HG03575 (cell line): Measurements from ENCODE around the gene SECISBP2L.
"Not testable (repeated sequence)": the region's sequence is repeated elsewhere in the genome, so short reads cannot be mapped to it uniquely, and the experiment has no call there.

Experiments used
- ATAC-seq: cut with Tn5 transposase; IDR thresholded peaks from one replicate; pipeline ENCODE4 v1.9.1; 2021; ENCODE audit not compliant: unreplicated experiment, insufficient number of reproducible peaks, low FRiP score; ENCODE audit errors: extremely low read depth

Gene SECISBP2L

GRCh38 chr15:49046220-49047102 is at the start of gene SECISBP2L:
SECISBP2L (minus strand) TSS chr15:49046446; CDS start chr15:49046299, 147 bp downstream.
- peak; percentile 78 for ATAC-seq

GRCh38 chr15:49094923-49095322 is 48.7 kb upstream of the SECISBP2L start:
- ATAC-seq = no peak

DNA sequence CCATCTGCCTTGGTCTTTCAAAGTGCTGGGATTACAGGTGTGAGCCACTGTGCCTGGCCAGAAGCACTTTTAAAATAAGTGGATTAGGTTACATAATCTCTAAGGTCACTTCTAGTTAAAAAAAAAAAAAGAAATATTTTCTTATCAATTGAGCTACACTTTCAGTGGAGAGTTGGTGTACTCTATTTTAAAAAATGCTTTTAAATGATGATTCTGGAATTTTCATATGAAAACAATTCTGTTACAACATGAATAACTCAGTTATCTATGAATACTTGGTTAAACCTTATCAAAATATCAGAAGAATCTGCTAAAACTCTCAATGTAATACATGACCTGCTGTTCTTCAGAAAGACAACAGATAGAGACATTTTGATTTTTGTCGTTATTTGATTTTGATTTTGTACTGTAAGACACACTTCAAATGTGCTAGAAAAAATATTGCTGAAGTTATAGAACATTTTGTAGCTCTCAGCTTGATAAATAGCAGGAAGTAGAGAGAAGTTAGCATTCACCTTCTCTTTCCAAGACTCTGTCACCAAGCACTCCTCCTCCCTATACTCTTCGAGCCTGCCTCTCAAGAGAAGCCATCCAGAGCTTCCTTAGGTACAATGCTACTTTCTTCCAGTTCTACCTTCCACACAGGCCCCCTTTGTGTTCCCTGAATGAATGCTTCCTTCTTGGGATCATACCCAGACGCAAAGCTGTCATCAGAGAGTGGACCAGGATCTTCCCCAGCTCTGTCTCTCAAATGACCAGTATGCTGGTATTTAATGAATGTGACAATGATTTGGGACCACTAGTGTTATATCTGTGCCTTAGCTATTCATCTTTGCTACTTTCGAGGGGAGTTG is 47.2 kb upstream of the SECISBP2L start:
- no peak for ATAC-seq

DNA sequence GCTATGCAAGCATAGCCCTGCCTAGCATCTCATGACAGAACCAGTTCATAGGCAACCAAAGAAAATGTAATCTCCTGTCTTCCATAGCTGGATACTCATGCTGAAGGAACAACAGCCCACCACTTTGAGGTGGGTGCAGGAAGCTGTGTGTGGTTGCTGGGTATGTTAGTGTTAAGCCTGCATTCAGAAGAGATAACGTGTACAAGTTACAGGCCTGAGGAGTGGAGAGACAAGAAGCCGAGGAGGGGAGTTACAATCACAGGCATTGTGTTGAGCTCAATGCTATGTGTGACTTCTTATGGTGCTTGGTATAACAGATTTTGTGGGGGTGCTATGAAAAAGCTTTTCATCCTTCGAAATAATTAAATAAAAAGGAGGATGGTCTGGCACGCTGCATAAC is 42.8 kb upstream of the SECISBP2L start:
- no peak for ATAC-seq

GRCh38 chr15:49085696-49086459 is 39.6 kb upstream of the SECISBP2L start:
- ATAC-seq = no peak

DNA sequence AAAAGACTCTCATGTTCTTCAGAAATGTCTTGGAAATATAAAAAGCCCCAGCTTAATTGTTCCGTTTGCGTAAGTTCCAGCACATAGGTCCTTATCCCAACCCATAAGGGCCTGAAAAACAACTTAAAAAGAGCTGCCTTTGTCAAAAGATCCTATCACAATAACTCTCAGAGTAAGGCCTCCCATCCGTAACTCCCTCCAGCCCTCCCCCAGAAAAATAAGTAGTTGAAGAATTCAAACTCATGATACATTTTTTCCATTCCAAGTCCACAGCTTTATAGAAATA is 38.0 kb upstream of the SECISBP2L start:
- no peak for ATAC-seq

GRCh38 chr15:49083401-49084284 is 37.4 kb upstream of the SECISBP2L start:
- no peak for ATAC-seq

DNA sequence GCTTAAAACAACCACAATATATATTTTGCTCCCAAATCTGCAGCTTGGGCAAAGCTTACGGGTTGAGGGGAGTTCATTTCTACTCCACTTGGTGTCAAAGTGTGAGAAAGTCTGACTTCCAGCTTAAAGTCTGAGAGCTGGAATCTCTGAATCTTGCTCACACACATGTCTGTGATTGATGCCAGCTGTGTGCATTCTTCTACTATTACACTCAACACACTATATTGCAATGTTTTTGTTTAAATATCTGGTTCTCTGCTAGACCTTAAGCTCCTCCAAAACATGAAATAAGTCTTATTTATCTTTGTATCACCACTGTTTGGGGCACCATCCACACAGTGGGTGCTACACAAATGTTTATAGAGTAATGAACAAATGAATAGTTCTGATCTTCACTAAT is 36.7 kb upstream of the SECISBP2L start:
- no peak for ATAC-seq

GRCh38 chr15:49079340-49080039 is 33.2 kb upstream of the SECISBP2L start:
- ATAC-seq = no peak

DNA sequence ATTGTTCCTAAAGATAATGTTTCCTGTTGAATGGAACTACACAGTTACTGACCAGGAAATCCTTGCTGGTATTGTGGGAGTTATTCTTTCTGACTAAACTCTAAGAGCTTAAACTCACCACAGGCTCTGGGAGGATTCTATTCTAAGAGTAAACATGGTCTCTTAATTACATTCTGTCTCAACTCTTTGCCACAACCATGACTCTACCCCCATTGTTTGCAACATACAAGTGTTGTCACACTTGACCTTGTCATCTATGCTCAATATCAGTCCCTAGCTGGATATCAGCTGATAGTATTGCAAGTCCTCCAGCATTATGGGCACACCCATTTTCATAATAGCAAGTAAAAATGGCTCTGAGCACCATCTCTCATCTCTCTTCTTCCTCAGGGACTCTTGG is 29.6 kb upstream of the SECISBP2L start:
- ATAC-seq = no peak

- ATAC-seq = not testable (repeated sequence)
Measured at GRCh38 chr15:49074589-49075287, 28.5 kb upstream of the SECISBP2L start.

DNA sequence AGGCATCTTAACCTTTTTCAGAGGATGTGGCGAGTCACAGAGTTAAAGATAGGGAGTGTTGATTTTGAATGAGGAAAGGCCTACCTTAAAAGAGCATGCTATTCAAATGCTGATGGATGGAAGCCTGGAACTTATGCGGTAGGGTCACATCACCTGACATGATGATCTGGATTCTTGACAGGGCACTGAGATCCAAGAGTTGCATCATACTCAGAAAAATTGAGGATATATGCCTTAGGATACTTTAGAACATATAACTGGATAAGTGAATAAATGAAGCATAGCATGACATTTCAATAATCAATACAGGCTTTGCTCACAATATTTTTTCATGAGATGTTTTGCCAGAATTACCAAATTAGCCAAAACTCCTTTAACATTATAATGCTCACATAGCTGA is 20.1 kb upstream of the SECISBP2L start:
- ATAC-seq = no peak

DNA sequence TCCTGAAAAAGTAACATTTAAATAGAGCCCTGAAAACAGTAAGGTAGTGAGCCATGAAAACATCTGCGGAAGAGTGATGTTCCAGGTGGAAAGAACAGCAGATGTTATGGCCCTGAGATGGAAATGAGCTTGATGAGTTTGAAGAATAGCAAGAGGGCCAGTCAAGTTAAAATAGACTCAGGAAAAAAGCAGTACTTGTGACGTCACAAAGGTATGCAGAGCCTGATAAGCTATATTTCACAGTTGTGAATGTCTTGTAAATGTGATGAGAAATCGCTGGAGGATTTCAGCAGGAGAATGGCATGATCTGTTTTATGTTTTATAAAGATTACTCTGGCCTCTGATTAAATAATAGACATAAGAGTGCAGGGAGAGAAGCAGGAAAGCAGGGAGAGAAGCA is 18.6 kb upstream of the SECISBP2L start:
- no peak for ATAC-seq

DNA sequence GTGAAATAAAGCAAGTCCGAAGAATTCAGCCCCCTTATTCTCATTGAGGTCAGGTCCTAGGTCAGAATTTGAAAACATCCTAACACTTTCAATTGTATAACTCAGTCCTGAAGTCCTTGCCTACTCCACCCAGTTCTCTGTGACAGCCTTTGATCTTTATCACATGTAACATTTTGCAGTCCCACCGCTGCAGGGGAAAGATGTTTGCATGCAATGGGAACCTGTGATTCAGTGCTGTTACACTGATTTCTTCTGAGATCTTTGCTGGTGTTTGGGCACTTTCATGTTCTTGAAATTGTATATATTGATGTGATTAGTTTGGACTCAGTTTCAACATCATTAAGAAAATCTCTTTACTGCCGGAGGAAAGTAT is 18.0 kb upstream of the SECISBP2L start:
- ATAC-seq = no peak

- no peak for ATAC-seq
Measured at GRCh38 chr15:49063402-49064280, 17.4 kb upstream of the SECISBP2L start.

DNA sequence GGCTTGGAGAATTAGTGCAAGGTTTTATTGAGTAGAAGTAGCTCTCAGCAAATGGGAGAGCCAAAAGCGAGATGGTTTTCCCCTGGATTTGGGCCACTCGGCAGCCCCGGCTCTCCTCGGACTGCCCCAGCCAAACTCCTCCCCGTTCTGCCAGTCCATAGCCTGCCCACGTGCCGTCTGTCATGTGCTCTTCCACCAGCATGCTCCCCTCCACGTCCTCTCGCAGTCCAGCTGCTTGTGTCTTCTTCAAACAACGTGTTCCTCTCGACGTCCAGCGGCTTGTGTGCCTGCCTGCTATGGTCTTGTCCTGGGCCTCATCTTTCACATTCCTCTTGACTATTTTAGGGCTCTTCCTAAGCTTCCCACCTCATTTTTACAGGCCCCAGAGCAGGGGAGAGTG is 16.7 kb upstream of the SECISBP2L start:
- no peak for ATAC-seq
